GM18508 (cell line): ENCODE measurements around the gene MBOAT1.

Source experiments
- ATAC-seq: cut with Tn5 transposase; IDR thresholded peaks from one replicate; pipeline ENCODE4 v1.9.1; 2021; ENCODE audit warnings: moderate number of reproducible peaks; ENCODE audit not compliant: insufficient read depth, unreplicated experiment

Gene MBOAT1

GRCh38 chr6:20235041-20235440 lies 22.8 kb upstream of the MBOAT1 start:
- no peak for ATAC-seq

- ATAC-seq: no peak
These were observed 21.9 kb upstream of the MBOAT1 start for GRCh38 chr6:20234136-20234535.

GRCh38 chr6:20233007-20233730 lies 20.9 kb upstream of the MBOAT1 start:
- no peak for ATAC-seq

- ATAC-seq: no peak
These were observed 19.9 kb upstream of the MBOAT1 start for GRCh38 chr6:20232188-20232587.

GRCh38 chr6:20230401-20231119 lies 18.3 kb upstream of the MBOAT1 start:
- no peak for ATAC-seq

- ATAC-seq: no peak
These were observed 17.6 kb upstream of the MBOAT1 start for GRCh38 chr6:20229881-20230280.

- ATAC-seq: no peak
These were observed 15.1 kb upstream of the MBOAT1 start for GRCh38 chr6:20227350-20227749.

GRCh38 chr6:20223141-20223540 lies 10.9 kb upstream of the MBOAT1 start:
- no peak for ATAC-seq

GRCh38 chr6:20221421-20221820 lies 9.2 kb upstream of the MBOAT1 start:
- no peak for ATAC-seq

- no peak for ATAC-seq
These were observed 8.1 kb upstream of the MBOAT1 start for GRCh38 chr6:20220359-20220758.

- ATAC-seq: no peak
These were observed 5.6 kb upstream of the MBOAT1 start for GRCh38 chr6:20217891-20218290.

- no peak for ATAC-seq
These were observed 5.1 kb upstream of the MBOAT1 start for GRCh38 chr6:20217324-20217855.

- no peak for ATAC-seq
These were observed 3.0 kb upstream of the MBOAT1 start for GRCh38 chr6:20215310-20215709.

GRCh38 chr6:20213271-20213798 lies 1.1 kb upstream of the MBOAT1 start:
- no peak for ATAC-seq

GRCh38 chr6:20211941-20212391 lies 303 bp downstream of the MBOAT1 start:
- ATAC-seq: peak; percentile 17

GRCh38 chr6:20211037-20211940 lies 980 bp downstream of the MBOAT1 start:
- ATAC-seq: no peak

- no peak for ATAC-seq
These were observed 2.1 kb downstream of the MBOAT1 start for GRCh38 chr6:20210158-20210557.

GRCh38 chr6:20208687-20209378 lies 3.4 kb downstream of the MBOAT1 start:
- no peak for ATAC-seq

GRCh38 chr6:20207088-20207418 lies 5.2 kb downstream of the MBOAT1 start:
- no peak for ATAC-seq

GRCh38 chr6:20205722-20206161 lies 6.5 kb downstream of the MBOAT1 start:
- ATAC-seq: no peak
